Spinal cord (tissue), 10 donors: ENCODE measurements around the gene CEP72. TPM values are rescaled to one million over a fixed set of nuclear protein-coding genes. Genes with fewer than 3 reads are reported as not detected.
"Not testable (repeated sequence)": the region's sequence is repeated elsewhere in the genome, so short reads cannot be mapped to it uniquely, and the experiment has no call there.

Experiments
- DNase-seq, 6 donors: peaks; one replicate each; pipeline versions ENCODE4 v3.0.0 to v3.0.0-alpha.2; 2013 to 2015; ENCODE audit warnings: low spot score in 6 of 6, low read depth in 4 of 6
- H3K27ac ChIP-seq: one replicate; pipeline ENCODE4 v1.5.1; 2013; ENCODE audit warnings: low read depth, low read length, control low read depth
- H3K27me3 ChIP-seq: one replicate; pipeline ENCODE4 v1.6.1; 2013; ENCODE audit warnings: low read length; ENCODE audit not compliant: control insufficient read depth, insufficient read depth
- H3K36me3 ChIP-seq: one replicate; pipeline ENCODE4 v1.6.1; 2013; ENCODE audit warnings: low read length; ENCODE audit not compliant: control insufficient read depth, insufficient read depth
- H3K4me1 ChIP-seq: one replicate; pipeline ENCODE4 v1.6.1; 2013; ENCODE audit warnings: low read length; ENCODE audit not compliant: control insufficient read depth, insufficient read depth
- H3K4me3 ChIP-seq: one replicate; pipeline ENCODE4 v1.5.1; 2013; ENCODE audit warnings: low read depth, low read length, control low read depth
- H3K9me3 ChIP-seq: one replicate; pipeline ENCODE4 v1.6.1; 2013; ENCODE audit warnings: low read length; ENCODE audit not compliant: control insufficient read depth, insufficient read depth
- WGBS: methylation state at CpG from one replicate; pipeline ENCODE4 v1.1.5; 2013; ENCODE audit warnings: missing lambda C conversion rate; ENCODE audit not compliant: insufficient coverage; 5-methylcytosine and 5-hydroxymethylcytosine counted together
- polyA plus RNA-seq, 2 donors: library from polyadenylated mRNA; unstranded; fragments of 120-200 nt; gene quantifications; one replicate each; pipeline ENCODE4 v1.2.1, GENCODE V29; 2013; ENCODE audit not compliant: insufficient read length in 2 of 2
- total RNA-seq, 2 donors: library from RNA; depleted of rRNA in 1 of 2; stranded (reverse); fragments of 120-200 nt in 1 of 2; fragments of >200 nt in 1 of 2; gene quantifications; one replicate each; pipeline versions ENCODE4 v1.2.3 to v1.2.4, GENCODE V29; 2013 to 2014
- donor health status: healthy.

Gene CEP72
- total and polyA plus RNA-seq, 4 donors: 3.5 to 12.1 (median 9.1) TPM

DNA sequence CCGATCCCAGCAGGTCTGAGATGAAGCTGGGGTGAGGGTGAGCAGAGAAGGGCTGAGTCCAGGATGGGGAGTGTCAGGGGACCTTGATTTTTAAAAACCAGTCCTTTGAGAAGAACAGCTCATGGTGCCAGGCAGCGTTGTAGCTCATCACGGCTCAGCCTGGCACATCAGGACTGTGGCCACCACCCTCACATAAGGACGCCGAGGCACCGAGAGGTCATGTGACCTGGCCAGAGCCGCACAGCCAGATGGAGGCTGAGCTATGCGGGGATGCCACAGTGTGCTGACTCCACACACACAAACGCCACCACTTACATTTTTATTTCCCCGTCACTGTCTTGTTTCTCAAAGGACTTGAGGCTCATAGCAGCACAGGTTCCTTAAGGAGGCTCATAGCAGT lies 32.9 kb upstream of the CEP72 start:
- Histone ChIP-seq H3K36me3 (no peaks in the 10 kb centered on the region), H3K4me3 (no peak overlapping the region), H3K9me3 (peaks cover 2% of the 10 kb centered on the region), H3K27ac (no peak overlapping the region), H3K27me3 (peaks cover 7% of the 10 kb centered on the region), H3K4me1 (no peaks in the 10 kb centered on the region)
- WGBS: 60% methylated on average over 7 of the region's 10 CpGs
- DNase-seq: no peak

DNA sequence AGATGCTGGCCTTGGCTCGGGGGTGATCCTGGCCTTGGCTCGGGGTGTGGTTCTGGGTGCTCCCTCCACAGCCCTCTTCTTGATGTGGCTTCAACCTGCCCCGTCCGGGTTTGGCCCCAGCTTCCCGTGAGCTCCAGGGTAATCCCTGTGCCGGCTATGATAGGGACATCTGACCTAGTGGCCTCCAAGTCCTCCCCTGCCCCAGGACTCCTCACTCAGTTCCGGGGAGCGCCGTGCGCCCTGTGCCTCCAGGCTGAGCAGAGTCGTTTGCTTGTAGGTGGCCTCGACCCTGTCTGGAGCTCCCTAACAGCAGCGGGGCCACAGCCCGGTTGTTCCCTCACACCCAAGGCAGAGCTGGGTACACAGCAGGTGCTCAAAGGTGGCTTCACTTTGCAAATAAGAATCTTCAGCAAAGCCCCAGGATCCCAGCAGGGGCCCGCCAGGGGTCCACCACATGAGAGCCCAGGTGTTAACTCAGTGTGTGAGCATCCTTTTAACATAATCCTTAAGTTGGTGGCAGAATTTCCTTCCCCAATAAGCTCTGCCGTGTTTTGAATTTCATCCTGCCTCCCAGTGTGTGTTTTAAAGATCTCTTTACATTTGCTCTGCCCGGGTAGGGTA lies 32.3 kb upstream of the CEP72 start:
- peaks cover 7% of the 10 kb centered on the region for H3K27me3 ChIP-seq
- H3K27ac ChIP-seq: no peak overlapping the region
- H3K4me1 ChIP-seq: no peaks in the 10 kb centered on the region
- peaks cover 2% of the 10 kb centered on the region for H3K9me3 ChIP-seq
- no peak overlapping the region for H3K4me3 ChIP-seq
- WGBS: 52% methylated on average over 13 of the region's 17 CpGs
- DNase-seq: no peak
- no peaks in the 10 kb centered on the region for H3K36me3 ChIP-seq

DNA sequence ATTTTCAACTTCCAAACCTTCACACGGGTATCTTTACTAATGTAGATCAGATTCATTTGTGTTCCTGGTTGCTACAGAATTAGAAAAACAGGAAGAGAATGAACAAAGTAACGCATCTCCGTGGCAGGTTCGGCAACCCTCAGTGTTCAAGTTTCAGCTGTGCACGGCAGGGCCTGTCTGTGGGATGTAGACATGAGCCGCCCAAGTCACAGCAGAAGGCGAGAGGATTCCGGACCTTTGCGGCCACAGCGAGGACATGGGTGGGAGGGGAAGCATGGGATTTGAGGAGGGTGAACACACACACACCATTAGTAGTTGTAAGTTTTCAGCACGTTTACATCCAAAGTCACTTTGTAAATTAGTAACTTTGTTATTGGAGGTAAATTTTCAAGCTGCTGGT lies 31.7 kb upstream of the CEP72 start:
- 45% methylated on average over 5 of the region's 11 CpGs for WGBS
- DNase-seq: no peak
- no peak overlapping the region for H3K4me3 ChIP-seq
- peaks cover 7% of the 10 kb centered on the region for H3K27me3 ChIP-seq
- no peaks in the 10 kb centered on the region for H3K36me3 ChIP-seq
- no peaks in the 10 kb centered on the region for H3K4me1 ChIP-seq
- H3K9me3 ChIP-seq: peaks cover 2% of the 10 kb centered on the region
- H3K27ac ChIP-seq: no peak overlapping the region

DNA sequence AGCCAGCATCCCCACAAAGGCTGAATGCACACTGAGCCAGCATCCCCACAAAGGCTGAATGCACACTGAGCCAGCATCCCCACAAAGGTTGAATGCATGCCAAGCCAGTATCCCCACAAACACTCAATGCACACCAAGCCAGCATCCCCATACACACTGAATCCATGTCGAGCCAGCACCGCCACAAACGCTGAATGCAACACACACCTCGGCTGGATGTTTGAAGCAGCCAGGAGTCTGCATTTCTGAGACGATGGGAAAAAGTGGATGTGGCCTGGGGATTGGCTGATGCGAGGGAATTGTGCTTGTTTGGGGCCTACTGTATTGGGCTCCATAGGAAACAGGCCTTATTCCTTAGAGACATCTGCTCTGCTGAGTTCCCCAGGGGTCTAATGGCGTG lies 30.9 kb upstream of the CEP72 start:
- Histone ChIP-seq H3K9me3 (peaks cover 2% of the 10 kb centered on the region), H3K4me3 (no peak overlapping the region), H3K27me3 (peaks cover 9% of the 10 kb centered on the region), H3K4me1 (no peaks in the 10 kb centered on the region), H3K27ac (no peak overlapping the region), H3K36me3 (no peaks in the 10 kb centered on the region)
- DNase-seq: no peak
- WGBS: 78% methylated on average over 6 of the region's 7 CpGs

GRCh38 chr5:581941-582340 lies 30.2 kb upstream of the CEP72 start:
- no peak for DNase-seq
- no peak overlapping the region for H3K4me3 ChIP-seq
- H3K4me1 ChIP-seq: no peaks in the 10 kb centered on the region
- peaks cover 9% of the 10 kb centered on the region for H3K27me3 ChIP-seq
- H3K27ac ChIP-seq: no peak overlapping the region
- 96% methylated on average over 9 of the region's 9 CpGs for WGBS
- no peaks in the 10 kb centered on the region for H3K36me3 ChIP-seq
- peaks cover 2% of the 10 kb centered on the region for H3K9me3 ChIP-seq

GRCh38 chr5:582445-582844 lies 29.7 kb upstream of the CEP72 start:
- not testable (repeated sequence) for H3K4me3 ChIP-seq, H3K27ac ChIP-seq, DNase-seq, H3K4me1 ChIP-seq, H3K36me3 ChIP-seq, H3K27me3 ChIP-seq, H3K9me3 ChIP-seq
- 85% methylated on average over 3 of the region's 3 CpGs for WGBS

GRCh38 chr5:582936-583635 lies 29.1 kb upstream of the CEP72 start:
- H3K4me3 ChIP-seq: no peak overlapping the region
- H3K36me3 ChIP-seq: no peaks in the 10 kb centered on the region
- H3K27me3 ChIP-seq: peaks cover 10% of the 10 kb centered on the region
- no peak overlapping the region for H3K27ac ChIP-seq
- no peaks in the 10 kb centered on the region for H3K4me1 ChIP-seq
- H3K9me3 ChIP-seq: no peaks in the 10 kb centered on the region
- no peak for DNase-seq
- WGBS: 93% methylated on average over 24 of the region's 24 CpGs

DNA sequence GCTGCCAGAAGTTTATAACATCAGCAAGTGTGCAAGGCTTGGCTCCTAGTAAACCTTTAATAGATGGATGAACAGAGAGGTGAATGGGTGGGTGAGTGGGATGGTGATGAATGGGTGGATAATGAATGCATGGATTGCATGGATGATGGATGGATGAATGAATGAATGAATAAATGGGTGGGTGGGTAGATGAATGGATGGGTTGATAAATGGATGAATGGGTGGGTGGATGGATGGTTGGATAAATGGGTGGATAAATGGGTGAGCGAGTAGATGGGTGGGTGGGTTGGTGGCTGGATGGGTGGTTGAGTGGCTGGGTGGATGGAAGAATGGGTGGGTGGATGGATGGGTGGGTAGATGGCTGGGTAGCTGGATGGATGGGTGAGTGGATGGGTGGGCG lies 28.5 kb upstream of the CEP72 start:
- Histone ChIP-seq H3K9me3 (no peaks in the 10 kb centered on the region), H3K4me1 (no peaks in the 10 kb centered on the region), H3K36me3 (no peaks in the 10 kb centered on the region), H3K27ac (no peak overlapping the region), H3K27me3 (peaks cover 10% of the 10 kb centered on the region), H3K4me3 (no peak overlapping the region)
- no peak for DNase-seq
- WGBS: 94% methylated on average over 2 of the region's 2 CpGs

DNA sequence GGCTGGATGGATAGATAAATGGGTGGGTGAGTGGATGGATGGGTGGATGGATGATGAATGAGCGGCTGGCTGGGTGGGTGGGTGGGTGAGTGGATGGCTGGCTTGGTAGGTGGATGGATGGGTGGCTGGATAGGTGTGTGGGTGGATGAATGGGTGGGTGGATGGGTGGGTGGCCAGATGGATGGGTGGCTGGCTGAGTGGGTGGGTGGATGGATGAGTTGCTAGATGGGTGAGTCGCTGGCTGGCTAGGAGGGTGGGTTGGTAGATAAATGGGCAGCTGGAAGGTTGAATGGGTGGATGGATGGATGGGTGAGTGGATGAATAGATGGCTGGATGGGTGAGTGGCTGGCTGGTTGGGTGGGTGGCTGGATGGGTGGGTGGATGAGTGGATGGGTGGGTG lies 27.9 kb upstream of the CEP72 start:
- Histone ChIP-seq H3K27me3 (peaks cover 10% of the 10 kb centered on the region), H3K4me1 (no peaks in the 10 kb centered on the region), H3K4me3 (no peak overlapping the region), H3K36me3 (no peaks in the 10 kb centered on the region), H3K27ac (no peak overlapping the region), H3K9me3 (no peaks in the 10 kb centered on the region)
- WGBS: 85% methylated on average over 2 of the region's 2 CpGs
- DNase-seq: no peak

- peaks cover 5% of the 10 kb centered on the region for H3K27me3 ChIP-seq
- no peak for DNase-seq
- H3K4me1 ChIP-seq: no peaks in the 10 kb centered on the region
- no peak overlapping the region for H3K27ac ChIP-seq
- no peak overlapping the region for H3K4me3 ChIP-seq
- 87% methylated on average over 2 of the region's 2 CpGs for WGBS
- no peaks in the 10 kb centered on the region for H3K36me3 ChIP-seq
- H3K9me3 ChIP-seq: no peaks in the 10 kb centered on the region
Measured at GRCh38 chr5:584846-585245, 27.3 kb upstream of the CEP72 start.
